HFF-Myc (cell line): Measurements from ENCODE around the gene FBXO34.

ENCODE experiments used
- DNase-seq: peaks from one replicate; pipeline ENCODE4 v3.0.0-alpha.2; 2011; ENCODE audit warnings: low read depth; ENCODE audit errors: extremely low read depth
- H3K4me3 ChIP-seq: replicated peaks from 2 replicates; pipeline ENCODE4 v1.5.1; 2011; ENCODE audit warnings: low read depth, mild to moderate bottlenecking, control low read depth, low read length
- TF ChIP-seq, protein P1 (sequence below): IDR thresholded peaks from 2 replicates; pipeline ENCODE4 v1.5.1; 2012; ENCODE audit warnings: mild to moderate bottlenecking, low read depth, low read length, control low read depth; ENCODE audit errors: missing control alignments

FBXO34 gene

DNA sequence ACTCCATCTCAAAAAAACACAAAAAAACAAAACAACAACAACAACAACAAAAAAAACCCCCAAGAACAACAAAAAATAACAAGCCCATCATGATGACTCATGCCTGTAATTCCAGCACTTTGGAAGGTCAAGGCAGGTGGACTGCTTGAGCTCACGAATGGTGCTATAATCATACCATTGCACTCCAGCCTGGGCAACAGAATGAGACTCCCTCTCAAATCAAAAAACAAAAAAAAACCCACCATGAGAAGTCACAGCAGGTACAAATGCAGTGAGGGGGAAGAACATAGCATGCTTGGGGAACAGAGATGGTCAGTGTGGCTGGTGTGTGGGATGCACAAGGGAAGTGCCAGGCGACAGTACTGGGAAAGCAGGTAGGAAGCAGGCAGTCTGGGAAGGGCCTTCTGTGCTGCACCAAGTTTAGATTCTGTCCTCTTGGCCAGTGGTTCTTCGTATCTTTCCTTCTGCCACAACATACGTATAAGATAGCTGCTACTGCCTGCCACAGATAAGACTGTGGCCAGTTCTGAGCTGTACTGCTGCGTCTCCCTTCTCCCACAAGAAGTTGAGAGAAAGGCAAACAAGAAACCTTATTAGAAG lies 112.4 kb downstream of the FBXO34 start:
- DNase-seq, result no peak
- TF ChIP-seq, protein P1, sequence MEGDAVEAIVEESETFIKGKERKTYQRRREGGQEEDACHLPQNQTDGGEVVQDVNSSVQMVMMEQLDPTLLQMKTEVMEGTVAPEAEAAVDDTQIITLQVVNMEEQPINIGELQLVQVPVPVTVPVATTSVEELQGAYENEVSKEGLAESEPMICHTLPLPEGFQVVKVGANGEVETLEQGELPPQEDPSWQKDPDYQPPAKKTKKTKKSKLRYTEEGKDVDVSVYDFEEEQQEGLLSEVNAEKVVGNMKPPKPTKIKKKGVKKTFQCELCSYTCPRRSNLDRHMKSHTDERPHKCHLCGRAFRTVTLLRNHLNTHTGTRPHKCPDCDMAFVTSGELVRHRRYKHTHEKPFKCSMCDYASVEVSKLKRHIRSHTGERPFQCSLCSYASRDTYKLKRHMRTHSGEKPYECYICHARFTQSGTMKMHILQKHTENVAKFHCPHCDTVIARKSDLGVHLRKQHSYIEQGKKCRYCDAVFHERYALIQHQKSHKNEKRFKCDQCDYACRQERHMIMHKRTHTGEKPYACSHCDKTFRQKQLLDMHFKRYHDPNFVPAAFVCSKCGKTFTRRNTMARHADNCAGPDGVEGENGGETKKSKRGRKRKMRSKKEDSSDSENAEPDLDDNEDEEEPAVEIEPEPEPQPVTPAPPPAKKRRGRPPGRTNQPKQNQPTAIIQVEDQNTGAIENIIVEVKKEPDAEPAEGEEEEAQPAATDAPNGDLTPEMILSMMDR, result no peak
- H3K4me3 ChIP-seq, result no peak overlapping the region

DNA sequence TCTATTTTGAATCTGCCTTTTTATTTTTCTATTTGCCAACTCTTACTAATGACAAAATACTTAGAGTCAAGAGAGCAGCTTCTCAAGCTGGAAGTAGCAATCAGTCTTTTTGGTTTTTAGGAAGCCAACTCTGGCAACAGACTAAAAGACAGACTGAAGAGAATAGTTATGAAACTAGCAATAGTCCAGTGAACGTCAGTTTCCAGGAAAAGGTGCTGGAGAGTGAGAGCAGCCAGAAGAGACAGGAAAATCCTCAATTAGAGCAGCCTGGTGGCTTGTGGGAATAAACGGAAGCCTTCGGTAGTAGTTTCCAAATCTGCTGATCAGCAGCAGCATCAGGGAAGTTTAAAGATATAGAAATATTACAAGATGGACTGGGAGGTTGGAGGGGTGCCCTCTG lies 113.3 kb downstream of the FBXO34 start:
- no peak overlapping the region for H3K4me3 ChIP-seq
- TF ChIP-seq, protein P1, result no peak
- DNase-seq, result no peak

DNA sequence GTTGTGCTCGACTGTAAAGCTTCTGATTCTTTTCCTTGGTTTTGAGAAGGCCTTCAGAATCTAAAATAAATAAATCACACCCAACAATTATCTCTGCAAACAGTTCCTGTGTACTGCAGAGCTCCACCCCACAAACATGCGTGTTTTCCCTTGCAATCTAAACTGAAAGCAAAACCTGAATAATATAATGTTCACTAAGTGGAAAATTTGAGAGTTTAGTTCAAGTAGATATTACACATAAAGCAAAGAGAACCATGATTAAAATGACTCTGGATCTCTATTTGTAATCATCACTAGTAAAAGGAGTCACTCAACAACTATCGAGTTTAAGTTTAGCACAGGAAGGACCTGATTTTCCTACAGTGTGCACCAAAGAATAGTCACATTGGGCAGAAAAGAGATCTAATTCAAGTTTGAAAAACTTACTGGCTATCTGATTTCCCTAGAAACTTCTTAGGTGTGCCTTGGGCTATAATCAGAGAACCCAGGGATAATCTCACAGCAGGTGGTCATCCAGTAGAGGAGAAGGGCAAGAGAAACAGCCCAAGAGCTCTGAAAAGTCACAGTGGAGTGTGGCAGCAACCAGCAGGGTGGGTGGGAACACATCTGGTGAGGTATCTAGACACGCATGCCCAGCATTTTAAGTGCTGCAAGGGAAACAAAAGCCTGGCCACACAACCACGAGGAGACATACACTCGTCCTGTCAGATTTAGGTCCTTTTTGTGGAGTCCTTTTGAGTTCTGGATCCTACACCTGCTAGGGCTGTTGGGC lies 115.0 kb downstream of the FBXO34 start:
- TF ChIP-seq, protein P1, result no peak
- DNase-seq, result no peak
- H3K4me3 ChIP-seq, result no peak overlapping the region

DNA sequence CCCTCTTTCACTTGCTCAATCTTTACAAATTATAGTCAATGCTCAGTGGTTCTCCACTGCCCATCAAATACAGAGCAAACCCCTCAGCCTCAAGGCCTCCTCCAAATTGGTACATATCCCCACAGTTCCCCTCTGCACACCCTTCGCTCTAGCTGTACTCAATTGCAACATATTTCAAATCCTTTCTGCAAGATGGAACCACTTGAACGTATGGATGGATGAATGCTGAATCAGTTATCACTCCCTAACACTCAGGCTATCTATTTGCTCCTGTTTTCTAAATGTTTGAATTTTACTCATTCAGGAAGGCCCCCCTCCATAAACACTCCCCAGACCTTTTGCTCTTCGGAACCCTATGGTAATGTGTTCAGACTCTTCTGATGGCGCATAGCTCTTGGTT lies 115.9 kb downstream of the FBXO34 start:
- H3K4me3 ChIP-seq, result no peak overlapping the region
- TF ChIP-seq, protein P1, result no peak
- DNase-seq, result no peak

DNA sequence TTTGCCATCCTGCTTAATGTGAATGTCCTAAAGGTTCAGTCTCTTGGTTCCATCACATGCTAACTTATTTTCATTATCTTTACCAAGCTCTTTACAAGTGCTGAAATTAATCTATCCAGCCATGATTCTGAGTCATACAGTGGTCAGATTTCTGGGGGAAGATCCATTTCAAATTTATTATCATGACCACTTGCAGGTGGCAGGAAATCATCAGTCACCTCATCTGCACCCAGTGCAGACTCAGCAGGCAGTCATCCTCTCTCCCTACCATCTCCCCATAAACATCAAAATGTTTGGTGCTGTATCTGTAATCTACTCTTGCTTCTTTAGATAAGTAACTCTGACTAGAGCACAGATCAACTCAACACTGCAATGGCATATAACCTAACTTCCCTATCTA lies 116.9 kb downstream of the FBXO34 start:
- DNase-seq, result peak; percentile 63

DNA sequence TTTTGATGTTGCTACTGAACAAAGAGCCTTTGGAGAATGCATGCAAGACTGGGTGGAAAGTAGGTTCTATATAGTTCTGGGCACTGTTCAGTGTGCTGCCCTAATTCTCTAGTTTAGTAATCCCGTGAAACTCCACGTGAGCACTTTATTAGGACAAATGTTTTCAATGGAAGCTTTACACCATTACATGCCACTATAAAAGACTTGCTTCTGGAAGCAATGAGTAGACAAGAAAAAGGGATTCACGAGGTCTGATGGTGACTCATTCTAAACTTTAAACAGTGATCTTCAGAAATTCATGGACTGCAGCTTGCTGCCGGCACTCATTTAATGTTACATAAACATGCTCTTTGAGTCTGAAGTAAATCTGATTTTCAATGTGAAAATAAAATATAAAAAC lies 118.1 kb downstream of the FBXO34 start:
- peak; percentile 64 for DNase-seq
- TF ChIP-seq, protein P1, result no peak
- H3K4me3 ChIP-seq, result no peak overlapping the region

More for the DNA sequence above, 116.9 kb downstream of the FBXO34 start:
- TF ChIP-seq, protein P1, result no peak
- H3K4me3 ChIP-seq, result no peak overlapping the region
